Spleen (tissue), 7 donors: ENCODE measurements around the gene PARD3B.

ENCODE experiments used
- CTCF ChIP-seq, 11 experiments: fragments of 200-600 bp in 7 of 11; fragments of 450-650 bp in 4 of 11; sonication (generic) in 4 of 11; IDR thresholded peaks in 8 of 11; conservative IDR thresholded peaks in 3 of 11; 1 replicate in 7 of 11; 2 replicates in 4 of 11; pipeline versions ENCODE4 v1.4.0 to v1.8.0; 2016 to 2021; ENCODE audit warnings: antibody characterized with exemption in 11 of 11, inconsistent platforms in 4 of 11, mild to moderate bottlenecking in 1 of 11
- POLR2A ChIP-seq, 3 donors: fragments of 450-650 bp; IDR thresholded peaks; one replicate each; pipeline ENCODE4 v1.5.1; 2017; ENCODE audit warnings: antibody characterized with exemption in 3 of 3, mild to moderate bottlenecking in 1 of 3
- donor health status: DM: no; HTN: no; CAD: no; lungs with moderate emphysema.
- donor health status: DM: no; HTN: no; CAD: no.
- donor health status: DM: no; HTN: no; CAD: no.

DNA sequence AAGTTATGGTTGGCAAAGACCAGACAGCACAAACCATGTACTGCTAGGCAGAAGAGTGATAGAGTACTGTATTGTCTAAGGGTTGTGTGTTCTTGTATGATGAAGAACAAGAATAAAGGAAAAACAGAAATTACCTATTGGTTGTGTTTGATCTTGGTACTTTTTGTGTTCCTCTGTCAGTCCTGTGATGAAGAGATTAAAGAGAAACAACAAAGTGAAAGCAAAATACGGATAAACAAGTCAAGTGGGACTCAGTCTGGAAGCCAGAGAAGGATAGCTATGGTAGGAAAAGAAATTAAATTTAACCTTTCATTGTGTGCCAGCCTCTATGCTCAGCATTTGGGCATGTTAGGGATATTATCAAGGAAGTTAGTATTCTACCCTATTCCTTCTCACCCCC lies 413.1 kb downstream of the PARD3B start:
- TF ChIP-seq POLR2A (IDR thresholded peaks at IDR 0.05) (no peak), CTCF (IDR thresholded peaks at IDR 0.05 in 8 of 11, conservative IDR thresholded peaks at IDR 0.05 in 3 of 11) (no peak)
